ENCODE measurements around the gene TTC39A.

DNA sequence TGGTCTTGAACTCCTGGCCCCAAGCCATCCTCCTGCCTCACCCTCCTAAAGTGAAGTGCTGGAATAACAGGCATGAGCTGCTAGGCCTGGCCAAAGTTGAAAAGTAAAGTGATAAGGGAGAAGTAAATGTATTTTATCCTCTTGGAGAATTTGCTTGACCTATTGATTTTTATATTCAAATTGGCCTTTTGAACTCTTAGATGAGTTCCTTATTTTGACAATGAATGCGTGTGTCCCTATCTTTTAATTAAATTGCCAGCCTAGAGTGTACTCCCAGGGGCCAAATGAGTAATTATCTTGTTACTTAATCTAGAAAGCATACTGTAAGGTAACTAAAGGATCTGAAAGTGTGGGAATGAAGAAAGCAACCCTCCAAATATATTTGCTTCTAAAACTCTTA, 82.9 kb downstream of the TTC39A start:
- TF ChIP-seq, protein P1, sequence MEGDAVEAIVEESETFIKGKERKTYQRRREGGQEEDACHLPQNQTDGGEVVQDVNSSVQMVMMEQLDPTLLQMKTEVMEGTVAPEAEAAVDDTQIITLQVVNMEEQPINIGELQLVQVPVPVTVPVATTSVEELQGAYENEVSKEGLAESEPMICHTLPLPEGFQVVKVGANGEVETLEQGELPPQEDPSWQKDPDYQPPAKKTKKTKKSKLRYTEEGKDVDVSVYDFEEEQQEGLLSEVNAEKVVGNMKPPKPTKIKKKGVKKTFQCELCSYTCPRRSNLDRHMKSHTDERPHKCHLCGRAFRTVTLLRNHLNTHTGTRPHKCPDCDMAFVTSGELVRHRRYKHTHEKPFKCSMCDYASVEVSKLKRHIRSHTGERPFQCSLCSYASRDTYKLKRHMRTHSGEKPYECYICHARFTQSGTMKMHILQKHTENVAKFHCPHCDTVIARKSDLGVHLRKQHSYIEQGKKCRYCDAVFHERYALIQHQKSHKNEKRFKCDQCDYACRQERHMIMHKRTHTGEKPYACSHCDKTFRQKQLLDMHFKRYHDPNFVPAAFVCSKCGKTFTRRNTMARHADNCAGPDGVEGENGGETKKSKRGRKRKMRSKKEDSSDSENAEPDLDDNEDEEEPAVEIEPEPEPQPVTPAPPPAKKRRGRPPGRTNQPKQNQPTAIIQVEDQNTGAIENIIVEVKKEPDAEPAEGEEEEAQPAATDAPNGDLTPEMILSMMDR (IDR thresholded peaks at IDR 0.05; ENCODE audit: low read length), result no peak
- no peak for TF ChIP-seq EZH2 (optimal IDR thresholded peaks at IDR 0.05; ENCODE audit: low read depth, low read length)

All from MM.1S (cell line).